HepG2 (cell line): ENCODE data around the gene GRM4. TPM values are rescaled to one million over a fixed set of nuclear protein-coding genes. Genes with fewer than 3 reads are reported as not detected.
A peak's percentile ranks its signal among the peaks of the same experiment; 100 is the strongest.

Experiments
- AKAP8 ChIP-seq: sonication (generic); formaldehyde crosslinking; IDR thresholded peaks from 2 replicates; pipeline ENCODE4 v1.5.1; 2020; ENCODE audit warnings: mild to moderate bottlenecking, missing genetic modification reagents
- BRD4 ChIP-seq: sonication (generic); formaldehyde crosslinking; IDR thresholded peaks from 2 replicates; pipeline ENCODE4 v1.4.0; 2020; ENCODE audit warnings: missing genetic modification reagents
- DPF2 ChIP-seq: sonication (generic); formaldehyde crosslinking; IDR thresholded peaks from 2 replicates; pipeline ENCODE4 v1.4.0; 2020; ENCODE audit warnings: mild to moderate bottlenecking, low read depth, missing genetic modification reagents, borderline replicate concordance
- FOXC1 ChIP-seq: sonication (generic); formaldehyde crosslinking; IDR thresholded peaks from 2 replicates; pipeline ENCODE4 v1.8.0; 2022; ENCODE audit warnings: mild to moderate bottlenecking, missing genetic modification reagents, borderline replicate concordance
- GPN1 ChIP-seq: sonication (generic); formaldehyde crosslinking; IDR thresholded peaks from 2 replicates; pipeline ENCODE4 v1.5.1; 2020; ENCODE audit warnings: missing genetic modification reagents, borderline replicate concordance
- KMT2A ChIP-seq: sonication (generic); formaldehyde crosslinking; IDR thresholded peaks from 2 replicates; pipeline ENCODE4 v1.4.0; 2020; ENCODE audit warnings: missing genetic modification reagents
- MAZ ChIP-seq, 2 experiments: sonication (generic) in 1 of 2; formaldehyde crosslinking in 1 of 2; IDR thresholded peaks; 2 replicates each; pipeline versions ENCODE4 v1.5.0 to v1.6.1; 2012 to 2020; ENCODE audit warnings: low read depth in 2 of 2, mild to moderate bottlenecking in 2 of 2, borderline replicate concordance in 1 of 2, improper control_type of control experiment in 1 of 2, low read length in 1 of 2, missing genetic modification reagents in 1 of 2, moderate library complexity in 1 of 2
- MLLT10 ChIP-seq: sonication (generic); formaldehyde crosslinking; IDR thresholded peaks from 2 replicates; pipeline ENCODE4 v1.4.0; 2020; ENCODE audit warnings: missing genetic modification reagents
- SMARCC2 ChIP-seq: fragments of 450-650 bp; IDR thresholded peaks from 2 replicates; pipeline ENCODE4 v1.6.1; 2017; ENCODE audit warnings: antibody characterized with exemption, mild to moderate bottlenecking
- ZNF136 ChIP-seq: sonication (generic); formaldehyde crosslinking; IDR thresholded peaks from 2 replicates; pipeline ENCODE4 v1.8.1; 2022; ENCODE audit warnings: low read depth, mild to moderate bottlenecking, moderate library complexity, missing genetic modification reagents
- ZNF160 ChIP-seq: sonication (generic); formaldehyde crosslinking; IDR thresholded peaks from 2 replicates; pipeline ENCODE4 v1.8.0; 2022; ENCODE audit warnings: mild to moderate bottlenecking, inconsistent platforms, missing genetic modification reagents
- ZNF282 ChIP-seq: fragments of 450-650 bp; IDR thresholded peaks from 2 replicates; pipeline ENCODE4 v1.6.1; 2018; ENCODE audit not compliant: partially characterized antibody
- ZNF318 ChIP-seq: sonication (generic); formaldehyde crosslinking; IDR thresholded peaks from 2 replicates; pipeline ENCODE4 v1.4.0; 2020; ENCODE audit warnings: mild to moderate bottlenecking, missing genetic modification reagents
- ZNF563 ChIP-seq: sonication (generic); formaldehyde crosslinking; IDR thresholded peaks from 2 replicates; pipeline ENCODE4 v1.8.0; 2022; ENCODE audit warnings: mild to moderate bottlenecking, moderate library complexity, missing genetic modification reagents
- ZNF652 ChIP-seq: IDR thresholded peaks from 2 replicates; pipeline ENCODE4 v1.6.1; 2016; ENCODE audit warnings: low read depth, borderline replicate concordance
- ZNF672 ChIP-seq: sonication (generic); formaldehyde crosslinking; IDR thresholded peaks from 2 replicates; pipeline ENCODE4 v1.8.1; 2022; ENCODE audit warnings: missing genetic modification reagents
- ZNF710 ChIP-seq: sonication (generic); formaldehyde crosslinking; IDR thresholded peaks from 2 replicates; pipeline ENCODE4 v1.5.0; 2020; ENCODE audit warnings: mild to moderate bottlenecking, missing genetic modification reagents, borderline replicate concordance
- ZNF713 ChIP-seq: sonication (generic); formaldehyde crosslinking; IDR thresholded peaks from 2 replicates; pipeline ENCODE4 v1.4.0; 2020; ENCODE audit warnings: mild to moderate bottlenecking, missing genetic modification reagents
- ZSCAN12 ChIP-seq: sonication (generic); formaldehyde crosslinking; IDR thresholded peaks from 2 replicates; pipeline ENCODE4 v1.9.0; 2021; ENCODE audit warnings: mild to moderate bottlenecking, missing genetic modification reagents
- polyA plus RNA-seq, 8 experiments: library from polyadenylated mRNA; depleted of rRNA in 3 of 8; stranded (reverse) in 7 of 8; unstranded in 1 of 8; fragments of >200 nt; fragmentation: Illumina TruSeq in 4 of 8; extraction: Trizol in 4 of 8; gene quantifications; 2 replicates each; pipeline versions ENCODE4 v1.2.1 to v1.2.3, GENCODE V29; 2011 to 2016; ENCODE audit warnings: low read depth in 4 of 8, missing spikeins in 1 of 8, mixed read lengths in 1 of 8; ENCODE audit not compliant: insufficient read depth in 1 of 8
- total RNA-seq, 5 experiments: library from RNA; depleted of rRNA; stranded (reverse); fragments of >200 nt; fragmentation: Illumina TruSeq; extraction: Trizol; gene quantifications; 2 replicates each; pipeline ENCODE4 v1.2.3, GENCODE V29; 2016; ENCODE audit warnings: low read depth in 1 of 5
- TF ChIP-seq, protein P1 (sequence below): sonication (generic); formaldehyde crosslinking; IDR thresholded peaks from 2 replicates; pipeline ENCODE4 v1.8.0; 2022; ENCODE audit warnings: missing genetic modification reagents, mild to moderate bottlenecking, inconsistent platforms, borderline replicate concordance

GRM4 gene
- total and polyA plus RNA-seq, 2 of the 13 experiments (the other 11 are each of a cell fraction or from before 2014, with no cell fraction given), result not detected

DNA sequence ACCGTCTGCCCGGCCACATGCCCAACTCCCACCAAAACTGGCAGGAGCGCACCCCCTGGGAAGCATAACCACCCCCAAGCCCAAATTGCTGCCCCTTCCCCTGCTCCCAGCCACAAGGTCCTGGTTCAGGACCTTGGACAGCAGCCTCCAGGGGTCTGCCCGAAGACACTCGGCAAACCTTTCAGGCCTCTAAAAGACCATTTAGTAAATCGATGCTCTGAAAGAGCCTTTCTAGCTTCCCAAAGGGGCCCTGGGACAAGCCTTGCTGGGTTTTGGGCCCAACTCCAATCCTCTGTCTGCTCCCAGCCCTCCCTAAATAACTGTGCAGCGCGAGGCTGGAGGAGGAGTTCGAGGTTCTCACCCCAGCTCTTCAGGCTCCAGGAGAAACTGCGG is 30.5 kb downstream of the GRM4 start (continued):
- TF ChIP-seq ZNF318, result no peak
- no peak for TF ChIP-seq BRD4 (CRISPR knock-in tag)
- TF ChIP-seq, protein P1, sequence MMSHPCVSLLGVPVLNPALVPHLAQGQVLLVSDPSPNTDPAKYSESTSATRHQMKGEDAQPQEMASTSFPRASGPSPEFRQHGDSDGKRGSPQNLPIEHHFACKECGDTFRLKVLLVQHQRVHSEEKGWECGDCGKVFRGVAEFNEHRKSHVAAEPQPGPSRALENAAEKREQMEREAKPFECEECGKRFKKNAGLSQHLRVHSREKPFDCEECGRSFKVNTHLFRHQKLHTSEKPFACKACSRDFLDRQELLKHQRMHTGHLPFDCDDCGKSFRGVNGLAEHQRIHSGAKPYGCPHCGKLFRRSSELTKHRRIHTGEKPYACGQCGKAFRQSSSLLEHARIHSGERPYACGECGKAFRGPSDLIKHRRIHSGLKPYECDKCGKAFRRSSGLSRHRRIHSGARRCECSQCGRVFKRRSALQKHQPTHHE (CRISPR knock-in tag), result no peak
- no peak for TF ChIP-seq MAZ (IDR thresholded peaks at IDR 0.05; ENCODE audit: borderline replicate concordance, low read depth, low read length)
- TF ChIP-seq MAZ (CRISPR knock-in tag; IDR thresholded peaks at IDR 0.05; ENCODE audit: low read depth), result no peak
- peak; percentile 58; the same call in 1 of the 2 replicates for TF ChIP-seq ZNF563 (CRISPR knock-in tag)
- 0 out of 2 replicates have a peak, but pooled peaks have one; percentile 35 for TF ChIP-seq FOXC1
- TF ChIP-seq KMT2A (CRISPR knock-in tag), result no peak
- TF ChIP-seq SMARCC2, result no peak
- TF ChIP-seq ZNF710, result no peak
- TF ChIP-seq ZNF672 (CRISPR knock-in tag), result no peak
- no peak for TF ChIP-seq MLLT10 (CRISPR knock-in tag)
- no peak for TF ChIP-seq ZNF652 (CRISPR knock-in tag)
- TF ChIP-seq DPF2 (CRISPR knock-in tag), result no peak
- TF ChIP-seq ZSCAN12 (CRISPR knock-in tag), result 0 out of 2 replicates have a peak, but pooled peaks have one; percentile 73
- no peak for TF ChIP-seq GPN1 (CRISPR knock-in tag)
- TF ChIP-seq ZNF282, result no peak
- peak; percentile 69; the same call in 1 of the 2 replicates for TF ChIP-seq ZNF160 (CRISPR knock-in tag)
- no peak for TF ChIP-seq AKAP8
- TF ChIP-seq ZNF136 (CRISPR knock-in tag), result no peak
- no peak for TF ChIP-seq ZNF713 (CRISPR knock-in tag)
